Measurements from ENCODE around the gene SERPIND1.

- TF ChIP-seq CTCF (IDR thresholded peaks at IDR 0.05; ENCODE audit: low read depth, low read length, poor library complexity, severe bottlenecking): no peak
- TF ChIP-seq EZH2phosphoT487 (IDR thresholded peaks at IDR 0.05; ENCODE audit: borderline replicate concordance, low read length): no peak
Measured at GRCh38 chr22:20728523-20729190, 45.3 kb upstream of the SERPIND1 start.

Measured in DOHH2 (cell line).